IMR-90 (cell line): ENCODE data around the gene ALKBH3. TPM values are rescaled to one million over a fixed set of nuclear protein-coding genes. Genes with fewer than 3 reads are reported as not detected.

Experiments used
- ATAC-seq: fragments of 200-7000 bp; cut with Tn5 transposase; 2 replicates; pipeline ENCODE4 v1.9.1; 2020; ENCODE audit warnings: low read depth, mild to moderate bottlenecking, moderate library complexity
- BruUV-seq: library from RNA; stranded (reverse); fragments of 400-500 nt; replicated peaks from 2 replicates; lab custom pipeline; 2021; lab: Mats Ljungman, UMichigan
- CTCF ChIA-PET: fragments of 300-600 bp; formaldehyde crosslinking; extraction: SDS; loops from one replicate; lab custom pipeline; 2021; ENCODE audit warnings: antibody characterized with exemption; lab: Yijun Ruan, JAX
- POLR2A ChIA-PET: fragments of 300-600 bp; sonication (Branson Sonifier 250); formaldehyde crosslinking; loops from one replicate; lab custom pipeline; 2022; ENCODE audit warnings: antibody characterized with exemption; ENCODE audit not compliant: unreplicated experiment; lab: Charles Lee
- DNase-seq: peaks from one replicate; pipeline ENCODE4 v3.0.0; 2013
- H2AFZ ChIP-seq: replicated peaks from 2 replicates; pipeline ENCODE3; 2013; ENCODE audit warnings: low read length, mild to moderate bottlenecking; ENCODE audit not compliant: poor library complexity
- H2AK5ac ChIP-seq: 2 replicates; pipeline ENCODE4 v1.6.1; 2013; ENCODE audit warnings: low read depth, low read length, inconsistent platforms
- H2AK9ac ChIP-seq: replicated peaks from 2 replicates; pipeline ENCODE3; 2013; ENCODE audit warnings: mild to moderate bottlenecking, low read depth, low read length, moderate library complexity; ENCODE audit not compliant: poor library complexity
- H2BK120ac ChIP-seq: 2 replicates; pipeline ENCODE4 v1.6.1; 2013; ENCODE audit warnings: low read depth, low read length, inconsistent platforms
- H2BK15ac ChIP-seq: 3 replicates; pipeline ENCODE4 v1.6.1; 2013; ENCODE audit warnings: low read depth, low read length, inconsistent platforms
- H2BK20ac ChIP-seq: 2 replicates; pipeline ENCODE4 v1.6.1; 2013; ENCODE audit warnings: low read depth, mild to moderate bottlenecking, inconsistent platforms, low read length, moderate library complexity
- H2BK5ac ChIP-seq: 2 replicates; pipeline ENCODE4 v1.6.1; 2013; ENCODE audit warnings: mild to moderate bottlenecking, low read depth, low read length, inconsistent platforms; ENCODE audit not compliant: poor library complexity, severe bottlenecking
- H3K14ac ChIP-seq: replicated peaks from 2 replicates; pipeline ENCODE4 v1.6.1; 2013; ENCODE audit warnings: low read depth, low read length, inconsistent platforms
- H3K18ac ChIP-seq: 2 replicates; pipeline ENCODE4 v1.6.1; 2013; ENCODE audit warnings: low read depth, low read length, control low read depth
- H3K23ac ChIP-seq: 2 replicates; pipeline ENCODE4 v1.6.1; 2013; ENCODE audit warnings: low read depth, low read length, inconsistent platforms
- H3K27ac ChIP-seq: 2 replicates; pipeline ENCODE4 v1.5.1; 2013; ENCODE audit warnings: mild to moderate bottlenecking, control low read depth, low read length; ENCODE audit not compliant: insufficient read depth
- H3K27me3 ChIP-seq: 2 replicates; pipeline ENCODE4 v1.6.1; 2013; ENCODE audit warnings: low read length; ENCODE audit not compliant: control insufficient read depth, insufficient read depth
- H3K36me3 ChIP-seq: 2 replicates; pipeline ENCODE4 v1.6.1; 2013; ENCODE audit warnings: low read length, mixed read lengths; ENCODE audit not compliant: control insufficient read depth, insufficient read depth
- H3K4ac ChIP-seq: 2 replicates; pipeline ENCODE4 v1.6.1; 2013; ENCODE audit warnings: low read depth, low read length, inconsistent platforms
- H3K4me1 ChIP-seq: 2 replicates; pipeline ENCODE4 v1.6.1; 2013; ENCODE audit warnings: low read length, mixed read lengths; ENCODE audit not compliant: control insufficient read depth, insufficient read depth
- H3K4me2 ChIP-seq: 2 replicates; pipeline ENCODE4 v1.6.1; 2013; ENCODE audit warnings: low read depth, mild to moderate bottlenecking, control low read depth, low read length, moderate library complexity
- H3K4me3 ChIP-seq: 2 replicates; pipeline ENCODE4 v1.5.1; 2013; ENCODE audit warnings: low read depth, mild to moderate bottlenecking, control low read depth, low read length, moderate library complexity; ENCODE audit not compliant: insufficient read depth
- H3K56ac ChIP-seq: 2 replicates; pipeline ENCODE4 v1.6.1; 2013; ENCODE audit warnings: low read length, inconsistent platforms; ENCODE audit not compliant: insufficient read depth; ENCODE audit errors: extremely low read depth
- H3K79me1 ChIP-seq, 2 experiments: 2 replicates each; pipeline ENCODE4 v1.6.1; 2013; ENCODE audit warnings: low read length in 2 of 2, inconsistent platforms in 1 of 2, low read depth in 1 of 2
- H3K9ac ChIP-seq: 2 replicates; pipeline ENCODE4 v1.6.1; 2013; ENCODE audit warnings: low read depth, low read length, control low read depth
- H3K9me1 ChIP-seq: 2 replicates; pipeline ENCODE4 v1.6.1; 2013; ENCODE audit warnings: low read length, inconsistent platforms; ENCODE audit not compliant: insufficient read depth
- H3K9me3 ChIP-seq: 2 replicates; pipeline ENCODE4 v1.6.1; 2013; ENCODE audit warnings: low read length; ENCODE audit not compliant: control insufficient read depth, insufficient read depth
- H4K20me1 ChIP-seq: 2 replicates; pipeline ENCODE4 v1.6.1; 2013; ENCODE audit warnings: low read length, inconsistent platforms; ENCODE audit not compliant: insufficient read depth
- H4K5ac ChIP-seq: 2 replicates; pipeline ENCODE4 v1.6.1; 2013; ENCODE audit warnings: mild to moderate bottlenecking, low read depth, low read length, control low read depth
- H4K8ac ChIP-seq, 2 experiments: 2 replicates each; pipeline ENCODE4 v1.6.1; 2013; ENCODE audit warnings: low read depth in 2 of 2, low read length in 2 of 2, control low read depth in 1 of 2, inconsistent platforms in 1 of 2
- H4K91ac ChIP-seq: 2 replicates; pipeline ENCODE4 v1.6.1; 2013; ENCODE audit warnings: low read depth, low read length, inconsistent platforms; ENCODE audit not compliant: insufficient read depth
- FOS ChIP-seq: fragments of 150-350 bp; IDR thresholded peaks from 2 replicates; pipeline ENCODE4 v1.6.1; 2016; ENCODE audit warnings: low read depth, low read length
- MAFK ChIP-seq: IDR thresholded peaks from 2 replicates; pipeline ENCODE4 v1.6.1; 2012; ENCODE audit warnings: low read depth, low read length, improper control_type of control experiment
- MXI1 ChIP-seq: IDR thresholded peaks from 2 replicates; pipeline ENCODE4 v1.6.1; 2012; ENCODE audit warnings: low read depth, mild to moderate bottlenecking, low read length, moderate library complexity, borderline replicate concordance
- POLR2A ChIP-seq: IDR thresholded peaks from 2 replicates; pipeline ENCODE4 v1.6.1; 2012; ENCODE audit warnings: mild to moderate bottlenecking, low read depth, low read length
- RFX5 ChIP-seq: IDR thresholded peaks from 2 replicates; pipeline ENCODE4 v1.8.0; 2012; ENCODE audit warnings: low read depth, mild to moderate bottlenecking, low read length, moderate library complexity
- SMC3 ChIP-seq: fragments of 150-350 bp; IDR thresholded peaks from 2 replicates; pipeline ENCODE4 v1.6.1; 2016; ENCODE audit warnings: low read depth, mild to moderate bottlenecking, antibody characterized with exemption, low read length, moderate library complexity
- WGBS, 2 experiments: methylation state at CpG; one replicate each; pipeline versions ENCODE4 v1.1.5 to v1.1.7; 2013; ENCODE audit warnings: missing lambda C conversion rate in 2 of 2; ENCODE audit not compliant: insufficient read length in 1 of 2; ENCODE audit errors: extremely low coverage in 2 of 2; 5-methylcytosine and 5-hydroxymethylcytosine counted together
- dilution Hi-C: fragments of 300-500 bp; cut with HindIII; formaldehyde crosslinking; loops from one replicate; pipeline ENCODE4 v1.14.3; 2018; ENCODE audit warnings: low sequenced_read_pairs; ENCODE audit not compliant: unreplicated experiment
- in situ Hi-C: fragments of 300-500 bp; cut with MboI; formaldehyde crosslinking; loops from 3 replicates; pipeline ENCODE4 v1.14.3; 2019; ENCODE audit warnings: low sequenced_read_pairs, inconsistent platforms, mixed read lengths
- intact Hi-C: fragments of 100-400 bp; cut with micrococcal nuclease; formaldehyde crosslinking; loops from 2 replicates; pipeline ENCODE4 v1.10.0; 2022
- polyA plus RNA-seq, 3 experiments: library from polyadenylated mRNA; depleted of rRNA; stranded (reverse); fragments of >200 nt; gene quantifications; 2 replicates each; pipeline ENCODE4 v1.2.3, GENCODE V29; 2012; ENCODE audit warnings: low replicate concordance in 1 of 3
- total RNA-seq: library from RNA; depleted of rRNA; stranded (reverse); fragments of >200 nt; gene quantifications from 2 replicates; pipeline ENCODE4 v1.2.3, GENCODE V29; 2012
- TF ChIP-seq, protein P1 (sequence below): fragments of 150-350 bp; IDR thresholded peaks from 2 replicates; pipeline ENCODE4 v1.6.1; 2017; ENCODE audit warnings: mild to moderate bottlenecking, antibody characterized with exemption, low read length, low read depth

ALKBH3 gene
- total and polyA plus RNA-seq, 2 of the 4 experiments (the other 2 are of a cell fraction) = 27.7 to 62.9 TPM

DNA sequence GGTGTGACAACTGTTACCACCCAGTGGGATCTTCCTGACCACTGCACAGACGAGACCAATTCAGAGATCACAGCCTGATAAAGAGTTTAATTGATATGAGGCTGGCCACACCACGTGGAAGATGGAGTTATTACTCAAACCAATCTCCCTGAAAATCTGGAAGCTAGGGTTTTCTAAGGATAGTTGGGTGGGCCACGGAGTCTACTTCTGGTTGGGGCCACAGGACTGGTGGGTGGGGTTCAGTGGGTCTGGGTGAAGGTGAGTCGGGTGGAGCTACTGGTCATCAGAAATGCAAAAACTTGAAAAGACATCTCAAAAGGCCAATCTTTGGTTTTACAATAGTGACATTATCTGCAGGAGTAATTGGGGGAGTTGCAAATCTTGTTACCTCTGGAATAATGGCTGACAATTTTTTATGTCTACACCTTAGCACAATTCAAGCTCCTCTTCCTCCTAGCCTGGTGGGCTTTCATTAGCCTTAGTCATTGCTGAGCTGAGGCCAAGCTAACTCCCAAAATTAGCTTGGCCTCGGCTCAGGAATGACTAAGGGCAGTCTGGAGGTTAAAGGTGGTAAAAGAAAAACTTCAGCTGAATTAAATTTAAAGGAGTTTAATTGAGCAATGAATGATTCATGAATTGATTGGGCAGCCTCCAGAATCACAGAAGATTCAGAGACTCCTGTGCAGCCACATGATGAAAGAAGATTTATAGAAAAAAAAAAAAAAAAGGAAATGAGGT, 74.9 kb downstream of the ALKBH3 start:
- in situ Hi-C loops = no loop called here

More for the DNA sequence above, 74.9 kb downstream of the ALKBH3 start:
- dilution Hi-C loops = no loop called here
- no peak overlapping the region for H2AK5ac ChIP-seq
- no peak overlapping the region for H4K8ac ChIP-seq
- BruUV-seq = no TSS peak
- no peaks in the 10 kb centered on the region for H3K9me1 ChIP-seq
- no peaks in the 10 kb centered on the region for H4K20me1 ChIP-seq
- no peaks in the 10 kb centered on the region for H3K4me1 ChIP-seq
- H2BK20ac ChIP-seq = no peak overlapping the region
- no peak overlapping the region for H3K56ac ChIP-seq
- no peak overlapping the region for H3K4me2 ChIP-seq
- TF ChIP-seq FOS (no peak), MAFK (no peak), SMC3 (no peak), POLR2A (no peak), RFX5 (no peak), MXI1 (no peak)
- TF ChIP-seq, protein P1, sequence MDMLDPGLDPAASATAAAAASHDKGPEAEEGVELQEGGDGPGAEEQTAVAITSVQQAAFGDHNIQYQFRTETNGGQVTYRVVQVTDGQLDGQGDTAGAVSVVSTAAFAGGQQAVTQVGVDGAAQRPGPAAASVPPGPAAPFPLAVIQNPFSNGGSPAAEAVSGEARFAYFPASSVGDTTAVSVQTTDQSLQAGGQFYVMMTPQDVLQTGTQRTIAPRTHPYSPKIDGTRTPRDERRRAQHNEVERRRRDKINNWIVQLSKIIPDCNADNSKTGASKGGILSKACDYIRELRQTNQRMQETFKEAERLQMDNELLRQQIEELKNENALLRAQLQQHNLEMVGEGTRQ = no peak
- no peak overlapping the region for H3K4ac ChIP-seq
- H4K91ac ChIP-seq = no peak overlapping the region
- no peak overlapping the region for H3K27ac ChIP-seq
- intact Hi-C loops = no loop called here
- no peak overlapping the region for H2AK9ac ChIP-seq
- peaks cover 9% of the 10 kb centered on the region for H3K27me3 ChIP-seq
- H3K14ac ChIP-seq = no peak overlapping the region
- H2AFZ ChIP-seq = no peak overlapping the region
- no peak overlapping the region for H3K18ac ChIP-seq
- CTCF ChIA-PET = no interaction called here
- no peak overlapping the region for H2BK5ac ChIP-seq
- H4K5ac ChIP-seq = no peak overlapping the region
- no peaks in the 10 kb centered on the region for H3K36me3 ChIP-seq
- no peak overlapping the region for H2BK15ac ChIP-seq
- ATAC-seq (no peak), DNase-seq (peak; percentile 10)
- H3K9ac ChIP-seq = no peak overlapping the region
- POLR2A ChIA-PET = no interaction called here
- H3K9me3 ChIP-seq = peaks cover 5% of the 10 kb centered on the region
- H3K23ac ChIP-seq = no peak overlapping the region
- H3K4me3 ChIP-seq = no peak overlapping the region
- no peaks in the 10 kb centered on the region for H3K79me1 ChIP-seq
- 100% methylated on average over 1 of the region's 5 CpGs; no CpG with 5 or more reads in 1 of the 2 experiments for WGBS, 2 experiments
- H2BK120ac ChIP-seq = no peak overlapping the region
